SK-N-MC (cell line): ENCODE results near the gene NFATC1.

Experiments used
- EZH2 ChIP-seq: fragments of 200-600 bp; sonication (generic); IDR thresholded peaks from one replicate; pipeline ENCODE4 v1.6.1; 2017; ENCODE audit warnings: antibody characterized with exemption
- POLR2AphosphoS5 ChIP-seq: IDR thresholded peaks from 2 replicates; pipeline ENCODE4 v1.6.1; 2012; ENCODE audit warnings: mild to moderate bottlenecking, low read depth, low read length, borderline replicate concordance

DNA sequence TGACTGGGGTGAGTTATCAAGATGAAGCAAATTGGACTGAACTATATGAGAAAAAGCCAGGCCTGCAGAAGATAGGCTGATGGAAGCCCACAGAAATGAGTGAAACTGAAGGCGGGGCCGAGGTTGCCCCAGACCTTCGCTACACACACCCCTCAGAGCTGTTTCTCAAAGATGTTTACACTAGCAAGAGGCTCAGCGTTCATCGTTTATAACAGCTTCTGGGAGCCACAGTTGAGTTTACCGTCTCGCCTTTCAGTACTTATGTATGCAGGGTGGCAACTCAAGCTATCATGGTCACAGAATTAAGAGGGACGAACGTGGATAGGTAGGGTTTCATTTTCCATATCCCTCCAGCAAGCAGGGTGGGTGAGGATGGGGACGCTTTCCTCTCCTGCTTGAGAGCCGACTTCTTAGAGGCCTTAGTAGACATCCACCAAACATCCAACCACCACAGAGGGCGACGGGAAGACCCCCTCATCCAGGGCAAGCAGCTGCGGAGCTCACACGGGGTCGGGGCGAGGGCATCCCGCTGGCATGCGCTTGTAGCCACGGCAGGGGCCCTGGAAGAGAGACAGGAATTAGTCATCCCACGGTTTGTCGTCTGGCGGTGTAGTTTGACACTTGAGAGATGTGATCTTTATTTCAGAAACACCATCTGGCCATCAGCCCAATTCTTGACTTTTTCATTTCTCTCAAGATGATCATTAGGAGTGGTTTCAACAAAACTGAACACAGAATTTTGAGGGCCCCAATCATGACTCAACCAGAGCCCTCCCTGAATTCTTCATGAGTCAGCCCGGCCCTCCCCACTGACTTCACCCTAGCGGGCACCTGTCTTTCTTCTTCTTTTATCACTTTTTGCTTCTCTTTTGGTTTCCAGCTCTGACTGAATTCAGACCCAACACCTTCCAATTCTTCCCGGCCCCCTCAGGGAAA, 174.8 kb downstream of the NFATC1 start:
- TF ChIP-seq EZH2 (no peak), POLR2AphosphoS5 (no peak)
